SU-DHL-6 (cell line): ENCODE results near the gene EFCAB6.

Experiments
- H2AFZ ChIP-seq: fragments of 200-600 bp; sonication (generic); 2 replicates; pipeline ENCODE4 v1.6.1; 2014; ENCODE audit warnings: low read depth, mild to moderate bottlenecking, moderate library complexity, mixed read lengths, antibody characterized with exemption, low read length; ENCODE audit not compliant: severe bottlenecking
- H3F3A ChIP-seq: fragments of 200-600 bp; shearing (Covaris generic); 2 replicates; pipeline ENCODE4 v1.6.0; 2016; ENCODE audit warnings: antibody characterized with exemption, mild to moderate bottlenecking; ENCODE audit not compliant: insufficient read depth
- H3K27ac ChIP-seq: fragments of 200-600 bp; sonication (generic); 2 replicates; pipeline ENCODE4 v1.5.1; 2016; ENCODE audit warnings: low read depth, mild to moderate bottlenecking, low read length, moderate library complexity, mixed read lengths
- H3K27me3 ChIP-seq: fragments of 200-600 bp; sonication (generic), shearing (Covaris generic); 2 replicates; pipeline ENCODE4 v1.6.0; 2014; ENCODE audit warnings: mild to moderate bottlenecking, low read length
- H3K36me3 ChIP-seq: fragments of 200-600 bp; sonication (generic); 2 replicates; pipeline ENCODE4 v1.6.1; 2014; ENCODE audit warnings: mild to moderate bottlenecking, low read length, mixed read lengths
- H3K4me2 ChIP-seq: fragments of 300-600, 200-600 bp; shearing (Covaris generic), sonication (generic); 2 replicates; pipeline ENCODE4 v1.6.0; 2014; ENCODE audit warnings: low read length, low read depth, mild to moderate bottlenecking; ENCODE audit not compliant: poor library complexity, severe bottlenecking
- H3K4me3 ChIP-seq: fragments of 200-600 bp; sonication (generic); 2 replicates; pipeline ENCODE4 v1.5.1; 2014; ENCODE audit warnings: antibody characterized with exemption, low read length, mild to moderate bottlenecking, mixed read lengths; ENCODE audit not compliant: insufficient read depth, poor library complexity, severe bottlenecking
- H3K79me2 ChIP-seq: fragments of 200-600 bp; sonication (generic); 2 replicates; pipeline ENCODE4 v1.6.1; 2014; ENCODE audit warnings: mild to moderate bottlenecking, low read length, moderate library complexity; ENCODE audit not compliant: insufficient read depth
- H3K9ac ChIP-seq: fragments of 200-600 bp; sonication (generic); 2 replicates; pipeline ENCODE4 v1.7.0; 2014; ENCODE audit warnings: mild to moderate bottlenecking, low read length
- H3K9me2 ChIP-seq: fragments of 200-600 bp; sonication (generic); replicated peaks from 2 replicates; pipeline ENCODE4 v1.6.1; 2014; ENCODE audit warnings: low read length; ENCODE audit not compliant: insufficient read depth
- H3K9me3 ChIP-seq: fragments of 200-600 bp; sonication (generic); 2 replicates; pipeline ENCODE4 v1.6.1; 2014; ENCODE audit warnings: low read length, mixed read lengths; ENCODE audit not compliant: insufficient read depth
- H4K20me1 ChIP-seq: fragments of 200-600 bp; sonication (generic); 2 replicates; pipeline ENCODE4 v1.6.1; 2014; ENCODE audit warnings: low read depth, mild to moderate bottlenecking, antibody characterized with exemption, low read length, moderate library complexity, mixed read lengths
- EZH2phosphoT487 ChIP-seq: fragments of 200-600 bp; sonication (generic), shearing (Covaris generic); conservative IDR thresholded peaks from 2 replicates; pipeline ENCODE4 v1.6.1; 2018; ENCODE audit warnings: mild to moderate bottlenecking, antibody characterized with exemption, low read length, moderate library complexity, mixed read lengths
- TF ChIP-seq, protein P1 (sequence below): fragments of 200-600 bp; sonication (generic); IDR thresholded peaks from one replicate; pipeline ENCODE4 v1.5.1; 2017; ENCODE audit warnings: antibody characterized with exemption, mild to moderate bottlenecking, low read length, moderate library complexity; ENCODE audit not compliant: insufficient read depth, poor library complexity, severe bottlenecking

Gene EFCAB6

DNA sequence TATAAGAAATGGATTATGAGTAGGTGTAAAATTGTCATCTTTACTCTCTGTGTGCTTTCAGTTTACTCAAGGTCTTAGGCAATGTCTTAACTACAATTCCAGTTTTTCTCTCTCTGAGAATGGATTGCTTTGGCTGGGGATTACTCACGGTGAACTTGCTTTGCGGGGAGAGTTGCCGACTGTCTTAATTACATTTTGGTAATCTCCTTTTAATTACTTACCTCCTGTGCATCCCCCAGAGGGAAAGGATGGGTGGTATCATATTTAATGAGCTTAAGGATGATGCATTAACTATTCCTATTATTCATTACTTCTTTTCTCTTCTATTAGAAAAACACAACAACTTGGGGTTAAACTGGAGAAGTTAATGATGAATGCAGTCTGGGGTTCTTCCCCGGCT is 240.9 kb downstream of the EFCAB6 start:
- Histone ChIP-seq H3K4me2 (no peak overlapping the region), H3K27me3 (no peaks in the 10 kb centered on the region), H3K9me3 (no peaks in the 10 kb centered on the region), H3K9me2 (no peaks in the 10 kb centered on the region), H4K20me1 (no peaks in the 10 kb centered on the region), H3K4me3 (no peak overlapping the region), H3K79me2 (no peaks in the 10 kb centered on the region), H3K36me3 (no peaks in the 10 kb centered on the region), H3K9ac (no peak overlapping the region), H3K27ac (no peak overlapping the region), H2AFZ (no peak overlapping the region), H3F3A (no peaks in the 10 kb centered on the region)
- no peak for TF ChIP-seq EZH2phosphoT487
- TF ChIP-seq, protein P1, sequence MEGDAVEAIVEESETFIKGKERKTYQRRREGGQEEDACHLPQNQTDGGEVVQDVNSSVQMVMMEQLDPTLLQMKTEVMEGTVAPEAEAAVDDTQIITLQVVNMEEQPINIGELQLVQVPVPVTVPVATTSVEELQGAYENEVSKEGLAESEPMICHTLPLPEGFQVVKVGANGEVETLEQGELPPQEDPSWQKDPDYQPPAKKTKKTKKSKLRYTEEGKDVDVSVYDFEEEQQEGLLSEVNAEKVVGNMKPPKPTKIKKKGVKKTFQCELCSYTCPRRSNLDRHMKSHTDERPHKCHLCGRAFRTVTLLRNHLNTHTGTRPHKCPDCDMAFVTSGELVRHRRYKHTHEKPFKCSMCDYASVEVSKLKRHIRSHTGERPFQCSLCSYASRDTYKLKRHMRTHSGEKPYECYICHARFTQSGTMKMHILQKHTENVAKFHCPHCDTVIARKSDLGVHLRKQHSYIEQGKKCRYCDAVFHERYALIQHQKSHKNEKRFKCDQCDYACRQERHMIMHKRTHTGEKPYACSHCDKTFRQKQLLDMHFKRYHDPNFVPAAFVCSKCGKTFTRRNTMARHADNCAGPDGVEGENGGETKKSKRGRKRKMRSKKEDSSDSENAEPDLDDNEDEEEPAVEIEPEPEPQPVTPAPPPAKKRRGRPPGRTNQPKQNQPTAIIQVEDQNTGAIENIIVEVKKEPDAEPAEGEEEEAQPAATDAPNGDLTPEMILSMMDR = no peak

DNA sequence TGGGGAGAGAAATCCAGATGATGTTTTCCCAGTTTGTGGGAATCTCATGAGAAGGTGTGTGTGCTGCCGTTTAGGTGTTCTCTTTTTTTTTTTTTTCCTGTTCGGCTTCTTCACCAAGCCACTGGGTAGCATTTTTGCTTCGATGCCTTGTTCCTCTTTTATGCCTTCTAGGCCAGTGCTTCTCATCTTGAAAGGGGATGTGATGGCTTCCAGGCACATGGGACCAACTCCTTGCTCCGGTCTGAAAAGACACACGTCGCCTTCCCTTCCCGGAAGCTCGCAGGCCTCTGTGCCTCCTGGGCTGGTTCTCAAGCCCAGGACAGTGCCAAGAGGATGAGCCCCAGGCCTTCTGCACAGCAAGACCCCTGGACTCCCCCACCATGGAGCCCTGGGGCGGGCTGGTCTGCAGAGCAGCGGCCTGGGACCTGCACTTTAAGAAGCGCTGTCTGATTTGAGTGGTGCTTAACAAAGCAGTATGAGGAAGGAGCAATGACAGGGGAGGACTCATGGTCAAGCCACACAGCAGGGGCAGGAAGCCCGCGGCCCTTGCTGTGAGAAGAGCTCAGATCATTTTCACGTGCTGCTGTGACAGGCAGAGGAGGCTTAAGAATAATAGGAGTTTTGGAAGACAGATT is 241.5 kb downstream of the EFCAB6 start:
- no peak overlapping the region for H2AFZ ChIP-seq
- no peaks in the 10 kb centered on the region for H3K79me2 ChIP-seq
- no peaks in the 10 kb centered on the region for H3K9me3 ChIP-seq
- TF ChIP-seq EZH2phosphoT487 = no peak
- TF ChIP-seq, protein P1 = no peak
- no peaks in the 10 kb centered on the region for H3K36me3 ChIP-seq
- H3K4me3 ChIP-seq = no peak overlapping the region
- no peak overlapping the region for H3K27ac ChIP-seq
- H3K9ac ChIP-seq = no peak overlapping the region
- H4K20me1 ChIP-seq = no peaks in the 10 kb centered on the region
- no peak overlapping the region for H3K4me2 ChIP-seq
- no peaks in the 10 kb centered on the region for H3K27me3 ChIP-seq
- no peaks in the 10 kb centered on the region for H3K9me2 ChIP-seq
- no peaks in the 10 kb centered on the region for H3F3A ChIP-seq

DNA sequence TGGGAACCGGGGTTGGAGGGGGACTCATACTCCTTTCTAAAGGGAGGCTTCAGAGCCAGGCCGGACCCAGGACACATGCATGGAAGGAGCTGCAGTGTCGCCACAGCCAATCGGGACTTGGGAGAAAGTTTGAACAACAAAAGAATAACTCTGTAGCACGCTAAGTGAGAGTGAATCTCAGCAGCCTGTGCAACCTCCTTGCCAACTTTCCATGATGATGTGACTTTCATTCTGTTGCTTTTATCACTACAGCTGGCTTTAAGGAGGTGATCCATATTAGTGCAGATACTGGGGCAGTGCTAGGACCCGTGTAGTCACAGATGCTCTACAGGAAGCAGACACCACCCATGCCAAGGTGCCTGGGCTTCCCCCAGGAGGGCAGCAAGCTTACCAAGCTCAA is 243.0 kb downstream of the EFCAB6 start:
- H3K36me3 ChIP-seq = no peaks in the 10 kb centered on the region
- no peak overlapping the region for H2AFZ ChIP-seq

More for the DNA sequence above, 243.0 kb downstream of the EFCAB6 start:
- no peak overlapping the region for H3K4me3 ChIP-seq
- H3K79me2 ChIP-seq = no peaks in the 10 kb centered on the region
- no peaks in the 10 kb centered on the region for H3F3A ChIP-seq
- TF ChIP-seq EZH2phosphoT487 = no peak
- TF ChIP-seq, protein P1 = no peak
- no peak overlapping the region for H3K27ac ChIP-seq
- no peak overlapping the region for H3K9ac ChIP-seq
- no peaks in the 10 kb centered on the region for H4K20me1 ChIP-seq
- H3K9me2 ChIP-seq = no peaks in the 10 kb centered on the region
- no peaks in the 10 kb centered on the region for H3K9me3 ChIP-seq
- H3K4me2 ChIP-seq = no peak overlapping the region
- H3K27me3 ChIP-seq = no peaks in the 10 kb centered on the region
